ENCODE results near the gene PRDM13. TPM values are rescaled to one million over a fixed set of nuclear protein-coding genes. Genes with fewer than 3 reads are reported as not detected.
A peak's percentile ranks its signal among the peaks of the same experiment; 100 is the strongest.

Gene PRDM13
- total and polyA plus RNA-seq, 2 of the 13 experiments (the other 11 are each of a cell fraction or from before 2014, with no cell fraction given): not detected

DNA sequence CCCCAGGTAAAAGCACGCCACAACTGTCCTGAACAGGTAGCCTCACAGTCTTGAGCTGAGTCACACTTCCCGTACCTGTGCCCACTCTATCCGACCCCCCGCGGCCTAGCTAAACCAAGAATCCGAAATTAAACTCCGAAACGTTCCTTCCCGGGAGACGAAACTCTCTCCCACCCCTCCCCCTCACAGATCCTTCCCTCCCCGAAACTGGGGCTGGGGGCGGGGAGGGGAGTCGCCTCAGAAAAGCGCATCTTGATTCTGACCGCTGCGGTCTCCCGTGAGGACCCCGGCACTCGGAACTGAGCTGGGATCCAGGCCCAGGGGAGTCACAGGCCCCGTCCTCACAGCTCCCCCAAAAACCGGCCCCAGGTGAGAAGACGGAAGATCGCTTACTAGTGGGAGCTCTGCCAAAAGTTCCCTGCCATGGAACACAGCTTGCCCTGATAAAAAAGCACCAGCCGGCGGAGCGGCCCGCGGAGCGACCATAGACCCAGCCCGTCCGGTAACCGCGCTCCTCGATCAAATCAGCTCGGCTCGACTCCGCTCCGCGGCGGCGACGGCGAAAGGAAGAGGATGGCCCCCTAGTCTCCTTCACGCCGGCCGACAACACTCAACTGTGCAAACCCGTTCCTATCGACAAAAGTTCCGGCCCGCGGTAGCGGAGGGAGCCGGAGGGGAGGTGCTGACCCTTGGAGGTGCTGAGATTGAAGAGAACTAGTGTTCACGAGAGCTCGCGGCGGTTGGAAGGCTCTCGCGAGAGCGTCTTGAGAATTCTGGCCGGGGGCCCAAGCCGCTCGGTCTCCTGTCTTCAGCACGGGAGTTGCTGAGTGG is 38.3 kb upstream of the PRDM13 start, which contains the start of gene CCNC (continued):
- TF ChIP-seq ZNF33B (CRISPR knock-in tag; IDR thresholded peaks at IDR 0.05) (no peak), NR2F6 (IDR thresholded peaks at IDR 0.05) (peak; percentile 72), NR2F6 (CRISPR knock-in tag; IDR thresholded peaks at IDR 0.05) (peak; percentile 89), ZNF446 (CRISPR knock-in tag; IDR thresholded peaks at IDR 0.05) (peak; percentile 69; the same call in 1 of the 2 replicates), ZNF256 (CRISPR knock-in tag; conservative IDR thresholded peaks at IDR 0.05) (peak; percentile 90), NFYC (CRISPR knock-in tag; IDR thresholded peaks at IDR 0.05) (peak; percentile 41), DNMT3B (CRISPR knock-in tag; conservative IDR thresholded peaks at IDR 0.05) (peak; percentile 95; the same call in 1 of the 2 replicates), ZNF343 (CRISPR knock-in tag; IDR thresholded peaks at IDR 0.05) (peak; percentile 94), KDM3A (CRISPR knock-in tag; IDR thresholded peaks at IDR 0.05; ENCODE audit: low read depth) (peak; percentile 85), RELA (CRISPR knock-in tag; IDR thresholded peaks at IDR 0.05) (peak; percentile 80; the same call in 1 of the 2 replicates), ZKSCAN1 (IDR thresholded peaks at IDR 0.05; ENCODE audit: low read length) (peak; percentile 62; the same call in 1 of the 2 replicates), ZNF333 (CRISPR knock-in tag; IDR thresholded peaks at IDR 0.05; ENCODE audit: borderline replicate concordance) (0 out of 2 replicates have a peak, but pooled peaks have one; percentile 29), ATF1 (CRISPR knock-in tag; IDR thresholded peaks at IDR 0.05) (peak; percentile 49; the same call in 1 of the 2 replicates), ZNF44 (CRISPR knock-in tag; IDR thresholded peaks at IDR 0.05) (no peak), KLF9 (CRISPR knock-in tag; IDR thresholded peaks at IDR 0.05; ENCODE audit: low read depth) (0 out of 2 replicates have a peak, but pooled peaks have one; percentile 67), ZNF891 (CRISPR knock-in tag; IDR thresholded peaks at IDR 0.05) (peak; percentile 91), BORCS8-MEF2B (CRISPR knock-in tag; IDR thresholded peaks at IDR 0.05) (peak; percentile 94; the same call in 1 of the 2 replicates)
- TF ChIP-seq, protein P1, sequence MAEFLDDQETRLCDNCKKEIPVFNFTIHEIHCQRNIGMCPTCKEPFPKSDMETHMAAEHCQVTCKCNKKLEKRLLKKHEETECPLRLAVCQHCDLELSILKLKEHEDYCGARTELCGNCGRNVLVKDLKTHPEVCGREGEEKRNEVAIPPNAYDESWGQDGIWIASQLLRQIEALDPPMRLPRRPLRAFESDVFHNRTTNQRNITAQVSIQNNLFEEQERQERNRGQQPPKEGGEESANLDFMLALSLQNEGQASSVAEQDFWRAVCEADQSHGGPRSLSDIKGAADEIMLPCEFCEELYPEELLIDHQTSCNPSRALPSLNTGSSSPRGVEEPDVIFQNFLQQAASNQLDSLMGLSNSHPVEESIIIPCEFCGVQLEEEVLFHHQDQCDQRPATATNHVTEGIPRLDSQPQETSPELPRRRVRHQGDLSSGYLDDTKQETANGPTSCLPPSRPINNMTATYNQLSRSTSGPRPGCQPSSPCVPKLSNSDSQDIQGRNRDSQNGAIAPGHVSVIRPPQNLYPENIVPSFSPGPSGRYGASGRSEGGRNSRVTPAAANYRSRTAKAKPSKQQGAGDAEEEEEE (CRISPR knock-in tag; IDR thresholded peaks at IDR 0.05; ENCODE audit: borderline replicate concordance): no peak; the same call in 1 of the 2 replicates
- TF ChIP-seq, protein P2, sequence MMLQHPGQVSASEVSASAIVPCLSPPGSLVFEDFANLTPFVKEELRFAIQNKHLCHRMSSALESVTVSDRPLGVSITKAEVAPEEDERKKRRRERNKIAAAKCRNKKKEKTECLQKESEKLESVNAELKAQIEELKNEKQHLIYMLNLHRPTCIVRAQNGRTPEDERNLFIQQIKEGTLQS (CRISPR knock-in tag; IDR thresholded peaks at IDR 0.05): peak; percentile 67; the same call in 1 of the 2 replicates
- TF ChIP-seq, protein P3, sequence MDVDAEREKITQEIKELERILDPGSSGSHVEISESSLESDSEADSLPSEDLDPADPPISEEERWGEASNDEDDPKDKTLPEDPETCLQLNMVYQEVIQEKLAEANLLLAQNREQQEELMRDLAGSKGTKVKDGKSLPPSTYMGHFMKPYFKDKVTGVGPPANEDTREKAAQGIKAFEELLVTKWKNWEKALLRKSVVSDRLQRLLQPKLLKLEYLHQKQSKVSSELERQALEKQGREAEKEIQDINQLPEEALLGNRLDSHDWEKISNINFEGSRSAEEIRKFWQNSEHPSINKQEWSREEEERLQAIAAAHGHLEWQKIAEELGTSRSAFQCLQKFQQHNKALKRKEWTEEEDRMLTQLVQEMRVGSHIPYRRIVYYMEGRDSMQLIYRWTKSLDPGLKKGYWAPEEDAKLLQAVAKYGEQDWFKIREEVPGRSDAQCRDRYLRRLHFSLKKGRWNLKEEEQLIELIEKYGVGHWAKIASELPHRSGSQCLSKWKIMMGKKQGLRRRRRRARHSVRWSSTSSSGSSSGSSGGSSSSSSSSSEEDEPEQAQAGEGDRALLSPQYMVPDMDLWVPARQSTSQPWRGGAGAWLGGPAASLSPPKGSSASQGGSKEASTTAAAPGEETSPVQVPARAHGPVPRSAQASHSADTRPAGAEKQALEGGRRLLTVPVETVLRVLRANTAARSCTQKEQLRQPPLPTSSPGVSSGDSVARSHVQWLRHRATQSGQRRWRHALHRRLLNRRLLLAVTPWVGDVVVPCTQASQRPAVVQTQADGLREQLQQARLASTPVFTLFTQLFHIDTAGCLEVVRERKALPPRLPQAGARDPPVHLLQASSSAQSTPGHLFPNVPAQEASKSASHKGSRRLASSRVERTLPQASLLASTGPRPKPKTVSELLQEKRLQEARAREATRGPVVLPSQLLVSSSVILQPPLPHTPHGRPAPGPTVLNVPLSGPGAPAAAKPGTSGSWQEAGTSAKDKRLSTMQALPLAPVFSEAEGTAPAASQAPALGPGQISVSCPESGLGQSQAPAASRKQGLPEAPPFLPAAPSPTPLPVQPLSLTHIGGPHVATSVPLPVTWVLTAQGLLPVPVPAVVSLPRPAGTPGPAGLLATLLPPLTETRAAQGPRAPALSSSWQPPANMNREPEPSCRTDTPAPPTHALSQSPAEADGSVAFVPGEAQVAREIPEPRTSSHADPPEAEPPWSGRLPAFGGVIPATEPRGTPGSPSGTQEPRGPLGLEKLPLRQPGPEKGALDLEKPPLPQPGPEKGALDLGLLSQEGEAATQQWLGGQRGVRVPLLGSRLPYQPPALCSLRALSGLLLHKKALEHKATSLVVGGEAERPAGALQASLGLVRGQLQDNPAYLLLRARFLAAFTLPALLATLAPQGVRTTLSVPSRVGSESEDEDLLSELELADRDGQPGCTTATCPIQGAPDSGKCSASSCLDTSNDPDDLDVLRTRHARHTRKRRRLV (CRISPR knock-in tag; IDR thresholded peaks at IDR 0.05): peak; percentile 76
- TF ChIP-seq, protein P4, sequence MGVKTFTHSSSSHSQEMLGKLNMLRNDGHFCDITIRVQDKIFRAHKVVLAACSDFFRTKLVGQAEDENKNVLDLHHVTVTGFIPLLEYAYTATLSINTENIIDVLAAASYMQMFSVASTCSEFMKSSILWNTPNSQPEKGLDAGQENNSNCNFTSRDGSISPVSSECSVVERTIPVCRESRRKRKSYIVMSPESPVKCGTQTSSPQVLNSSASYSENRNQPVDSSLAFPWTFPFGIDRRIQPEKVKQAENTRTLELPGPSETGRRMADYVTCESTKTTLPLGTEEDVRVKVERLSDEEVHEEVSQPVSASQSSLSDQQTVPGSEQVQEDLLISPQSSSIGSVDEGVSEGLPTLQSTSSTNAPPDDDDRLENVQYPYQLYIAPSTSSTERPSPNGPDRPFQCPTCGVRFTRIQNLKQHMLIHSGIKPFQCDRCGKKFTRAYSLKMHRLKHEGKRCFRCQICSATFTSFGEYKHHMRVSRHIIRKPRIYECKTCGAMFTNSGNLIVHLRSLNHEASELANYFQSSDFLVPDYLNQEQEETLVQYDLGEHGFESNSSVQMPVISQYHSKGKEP (CRISPR knock-in tag; IDR thresholded peaks at IDR 0.05): no peak

Data from HepG2 (cell line).